ENCODE data around the gene IFT25.

DNA sequence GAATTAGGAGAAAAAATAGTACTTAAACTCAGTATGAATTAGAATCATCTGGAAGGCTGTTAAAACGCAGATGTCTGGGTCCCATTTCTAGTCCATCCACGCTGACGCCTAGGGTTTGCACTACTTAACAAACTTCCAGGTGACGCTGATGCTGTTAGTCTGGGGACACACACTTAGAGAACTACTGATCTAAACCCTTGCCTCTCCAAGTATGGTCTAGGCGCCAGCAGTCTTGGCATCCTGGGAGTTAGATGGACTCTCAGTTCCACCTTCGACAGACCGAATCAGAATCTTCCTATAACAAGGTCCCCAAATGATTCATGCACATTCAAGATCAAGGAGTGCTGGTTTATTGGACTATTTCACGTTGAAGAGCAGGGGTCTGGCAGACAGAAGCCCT is 40.0 kb downstream of the IFT25 start:
- TF ChIP-seq, protein P1, sequence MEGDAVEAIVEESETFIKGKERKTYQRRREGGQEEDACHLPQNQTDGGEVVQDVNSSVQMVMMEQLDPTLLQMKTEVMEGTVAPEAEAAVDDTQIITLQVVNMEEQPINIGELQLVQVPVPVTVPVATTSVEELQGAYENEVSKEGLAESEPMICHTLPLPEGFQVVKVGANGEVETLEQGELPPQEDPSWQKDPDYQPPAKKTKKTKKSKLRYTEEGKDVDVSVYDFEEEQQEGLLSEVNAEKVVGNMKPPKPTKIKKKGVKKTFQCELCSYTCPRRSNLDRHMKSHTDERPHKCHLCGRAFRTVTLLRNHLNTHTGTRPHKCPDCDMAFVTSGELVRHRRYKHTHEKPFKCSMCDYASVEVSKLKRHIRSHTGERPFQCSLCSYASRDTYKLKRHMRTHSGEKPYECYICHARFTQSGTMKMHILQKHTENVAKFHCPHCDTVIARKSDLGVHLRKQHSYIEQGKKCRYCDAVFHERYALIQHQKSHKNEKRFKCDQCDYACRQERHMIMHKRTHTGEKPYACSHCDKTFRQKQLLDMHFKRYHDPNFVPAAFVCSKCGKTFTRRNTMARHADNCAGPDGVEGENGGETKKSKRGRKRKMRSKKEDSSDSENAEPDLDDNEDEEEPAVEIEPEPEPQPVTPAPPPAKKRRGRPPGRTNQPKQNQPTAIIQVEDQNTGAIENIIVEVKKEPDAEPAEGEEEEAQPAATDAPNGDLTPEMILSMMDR (IDR thresholded peaks at IDR 0.05; ENCODE audit: extremely low read depth in 1 of 2, insufficient read depth in 1 of 2, low read depth in 1 of 2, low read length in 2 of 2), result no peak
- no peak for TF ChIP-seq EZH2 (IDR thresholded peaks at IDR 0.05; ENCODE audit: borderline replicate concordance, low read depth, low read length, severe bottlenecking)

Data from endothelial cell of umbilical vein (primary cell).